ENCODE measurements around the gene FAM20A. TPM values are rescaled to one million over a fixed set of nuclear protein-coding genes. Genes with fewer than 3 reads are reported as not detected.

The FAM20A gene
- total and polyA plus RNA-seq, 7 donors, result 0.46 to 10.0 (median 5.4) TPM

DNA sequence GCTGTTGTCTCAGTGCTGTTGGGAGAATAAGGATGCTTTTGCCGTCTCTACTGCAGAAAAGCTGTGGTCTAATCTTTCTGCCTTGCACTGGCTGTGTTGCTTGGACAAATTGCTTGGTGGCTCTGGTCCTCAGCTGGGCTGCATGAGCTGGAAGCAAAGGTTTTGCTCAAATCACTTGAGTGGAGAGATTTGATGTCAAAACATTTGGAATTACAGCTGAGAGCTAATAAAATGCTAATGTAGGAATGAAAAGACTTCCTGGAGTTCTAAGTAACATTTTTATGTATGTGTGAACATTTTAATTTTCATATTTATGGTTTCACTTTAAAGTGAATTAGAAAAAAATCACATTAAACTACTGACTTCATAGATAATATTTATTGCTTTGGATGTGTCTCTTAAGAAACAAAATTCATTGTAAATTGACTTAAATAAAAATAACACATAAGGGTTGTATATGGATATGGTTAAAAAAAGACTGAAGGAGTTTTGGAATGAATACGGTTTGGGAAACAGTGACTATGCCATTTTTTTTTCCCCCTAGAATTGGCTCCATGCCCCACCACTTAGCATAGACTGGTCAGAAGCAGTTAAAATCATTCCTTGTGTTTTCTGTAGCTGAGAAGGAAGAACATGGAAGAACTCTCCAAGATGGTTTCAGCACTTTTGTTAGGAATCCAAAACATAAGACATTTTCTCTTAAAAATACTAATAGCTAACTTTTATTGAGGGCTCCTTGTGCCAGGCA lies 39.2 kb upstream of the FAM20A start:
- H3K27me3 ChIP-seq, result peaks cover 0 to 6% (median 0%) of the 10 kb centered on the region in 3 donors
- H3K27ac ChIP-seq, result no peak overlapping the region
- no peaks in the 10 kb centered on the region for H3K4me1 ChIP-seq
- intact Hi-C loops (cut with DNase I), result no loop called here
- DNase-seq, result no peak
- TF ChIP-seq POLR2AphosphoS5 (IDR thresholded peaks at IDR 0.05), result no peak
- TF ChIP-seq EP300 (IDR thresholded peaks at IDR 0.05), result no peak
- TF ChIP-seq, protein P1, sequence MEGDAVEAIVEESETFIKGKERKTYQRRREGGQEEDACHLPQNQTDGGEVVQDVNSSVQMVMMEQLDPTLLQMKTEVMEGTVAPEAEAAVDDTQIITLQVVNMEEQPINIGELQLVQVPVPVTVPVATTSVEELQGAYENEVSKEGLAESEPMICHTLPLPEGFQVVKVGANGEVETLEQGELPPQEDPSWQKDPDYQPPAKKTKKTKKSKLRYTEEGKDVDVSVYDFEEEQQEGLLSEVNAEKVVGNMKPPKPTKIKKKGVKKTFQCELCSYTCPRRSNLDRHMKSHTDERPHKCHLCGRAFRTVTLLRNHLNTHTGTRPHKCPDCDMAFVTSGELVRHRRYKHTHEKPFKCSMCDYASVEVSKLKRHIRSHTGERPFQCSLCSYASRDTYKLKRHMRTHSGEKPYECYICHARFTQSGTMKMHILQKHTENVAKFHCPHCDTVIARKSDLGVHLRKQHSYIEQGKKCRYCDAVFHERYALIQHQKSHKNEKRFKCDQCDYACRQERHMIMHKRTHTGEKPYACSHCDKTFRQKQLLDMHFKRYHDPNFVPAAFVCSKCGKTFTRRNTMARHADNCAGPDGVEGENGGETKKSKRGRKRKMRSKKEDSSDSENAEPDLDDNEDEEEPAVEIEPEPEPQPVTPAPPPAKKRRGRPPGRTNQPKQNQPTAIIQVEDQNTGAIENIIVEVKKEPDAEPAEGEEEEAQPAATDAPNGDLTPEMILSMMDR (IDR thresholded peaks at IDR 0.05), result no peak
- TF ChIP-seq POLR2A (IDR thresholded peaks at IDR 0.05), result no peak
- no peaks in the 10 kb centered on the region for H3K9me3 ChIP-seq
- H3K36me3 ChIP-seq, result no peaks in the 10 kb centered on the region
- no peak overlapping the region for H3K4me3 ChIP-seq
- WGBS, 2 donors, result 67 to 68% methylated on average over 2 of the region's 2 CpGs

DNA sequence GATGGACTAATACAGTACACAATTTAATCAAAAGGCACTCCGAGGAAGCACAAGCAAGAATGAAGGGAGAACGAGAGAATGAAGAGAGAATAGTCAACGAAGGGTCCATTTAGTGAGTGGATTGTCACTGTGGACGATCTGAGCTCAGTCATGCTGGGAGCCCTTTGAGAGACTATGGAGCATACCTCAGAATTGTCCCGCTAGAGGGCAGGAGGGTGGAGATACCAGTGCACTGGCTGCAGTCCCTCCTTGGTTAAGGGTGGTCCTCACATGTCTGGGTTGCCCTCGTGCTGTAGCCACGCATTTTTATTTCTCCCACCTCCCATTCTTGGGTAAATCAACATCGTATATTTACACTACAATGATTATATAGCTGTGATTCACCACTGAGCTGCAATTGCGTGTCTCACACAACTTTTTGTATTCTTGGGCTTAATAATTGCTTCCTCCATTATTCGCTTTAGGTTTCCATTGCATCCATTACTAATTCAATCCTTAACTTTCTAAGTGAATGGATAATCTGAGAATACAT lies 33.2 kb upstream of the FAM20A start:
- no peak for TF ChIP-seq EP300 (IDR thresholded peaks at IDR 0.05)
- no peak for TF ChIP-seq POLR2AphosphoS5 (IDR thresholded peaks at IDR 0.05)
- TF ChIP-seq POLR2A (IDR thresholded peaks at IDR 0.05), result no peak
- TF ChIP-seq, protein P1 (IDR thresholded peaks at IDR 0.05), result no peak
- H3K27me3 ChIP-seq, result peaks cover 0 to 6% (median 0%) of the 10 kb centered on the region in 3 donors
- H3K9me3 ChIP-seq, result no peaks in the 10 kb centered on the region
- no peak overlapping the region for H3K4me3 ChIP-seq
- no peak overlapping the region for H3K27ac ChIP-seq
- H3K36me3 ChIP-seq, result no peaks in the 10 kb centered on the region
- H3K4me1 ChIP-seq, result no peaks in the 10 kb centered on the region
- intact Hi-C loops (cut with DNase I), result no loop called here
- 53 to 76% methylated on average over 10 of the region's 10 CpGs for WGBS, 2 donors
- DNase-seq, result no peak

DNA sequence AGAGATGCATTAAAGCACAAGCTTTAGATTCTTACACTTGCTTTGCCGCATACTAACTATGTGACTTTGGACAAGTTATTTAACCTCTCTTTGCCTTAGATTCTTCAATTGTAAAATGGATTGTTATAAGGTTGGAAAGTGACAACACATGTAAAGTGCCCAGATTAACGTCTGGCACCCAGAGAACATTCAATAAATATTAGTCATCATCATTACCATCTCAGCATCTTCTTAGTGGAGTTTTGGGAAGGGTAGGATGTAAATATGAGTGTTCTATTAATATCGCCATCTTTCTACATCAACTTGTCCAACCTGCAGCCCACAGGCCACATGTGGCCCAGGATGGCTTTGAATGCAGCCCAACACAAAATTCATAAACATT lies 27.4 kb upstream of the FAM20A start:
- WGBS, 2 donors, result 79 to 85% methylated on average over 3 of the region's 3 CpGs
- H3K9me3 ChIP-seq, result no peaks in the 10 kb centered on the region
- no peaks in the 10 kb centered on the region for H3K4me1 ChIP-seq
- no peak for TF ChIP-seq EP300 (IDR thresholded peaks at IDR 0.05)
- TF ChIP-seq POLR2AphosphoS5 (IDR thresholded peaks at IDR 0.05), result no peak
- TF ChIP-seq, protein P1 (IDR thresholded peaks at IDR 0.05), result no peak
- TF ChIP-seq POLR2A (IDR thresholded peaks at IDR 0.05), result no peak
- no peaks in the 10 kb centered on the region for H3K36me3 ChIP-seq
- intact Hi-C loops (cut with DNase I), result no loop called here
- DNase-seq, result no peak
- no peak overlapping the region for H3K27ac ChIP-seq
- no peaks in the 10 kb centered on the region for H3K27me3 ChIP-seq
- no peak overlapping the region for H3K4me3 ChIP-seq

DNA sequence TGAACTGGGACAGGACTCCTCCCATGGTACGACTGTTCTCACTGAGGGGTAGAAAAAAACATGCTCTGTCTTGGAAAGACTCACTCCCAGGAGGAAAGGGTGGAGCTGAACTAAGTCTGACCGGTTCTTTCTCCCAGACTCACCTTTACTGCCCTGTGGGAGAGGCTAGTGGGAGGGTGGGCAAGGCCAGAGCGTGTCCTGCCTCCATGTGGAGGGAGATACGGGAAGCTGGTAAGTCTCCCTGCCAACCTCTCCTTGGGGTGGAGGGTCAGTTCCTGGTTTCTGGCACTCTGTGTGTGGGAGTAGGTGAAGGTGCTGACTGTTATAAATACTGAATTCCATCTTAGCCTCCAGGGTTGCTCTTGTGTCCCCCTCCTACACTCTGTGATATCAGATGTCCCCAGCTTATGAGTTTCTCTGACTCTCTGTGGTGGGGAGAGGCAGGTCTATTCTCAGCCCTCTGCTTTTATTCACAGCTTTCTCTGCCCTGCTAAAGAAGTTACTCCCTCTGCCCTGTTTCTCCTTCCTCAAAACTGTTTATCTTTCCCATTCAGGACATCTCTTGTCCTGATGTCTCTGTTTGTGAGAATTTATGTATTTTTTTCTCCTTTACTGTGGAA lies 26.9 kb upstream of the FAM20A start:
- Histone ChIP-seq H3K27ac (no peak overlapping the region), H3K4me3 (no peak overlapping the region), H3K9me3 (no peaks in the 10 kb centered on the region), H3K27me3 (no peaks in the 10 kb centered on the region), H3K36me3 (no peaks in the 10 kb centered on the region), H3K4me1 (no peaks in the 10 kb centered on the region)
- intact Hi-C loops (cut with DNase I), result no loop called here
- TF ChIP-seq EP300 (IDR thresholded peaks at IDR 0.05), result no peak
- TF ChIP-seq POLR2AphosphoS5 (IDR thresholded peaks at IDR 0.05), result no peak
- TF ChIP-seq, protein P1 (IDR thresholded peaks at IDR 0.05), result no peak
- TF ChIP-seq POLR2A (IDR thresholded peaks at IDR 0.05), result no peak
- 19 to 57% methylated on average over 4 of the region's 4 CpGs for WGBS, 2 donors
- DNase-seq, result no peak

All from sigmoid colon (tissue), 7 donors.